NCI-H1048 (cell line): ENCODE measurements around the gene PANX1.
"Not testable (repeated sequence)": the region's sequence is repeated elsewhere in the genome, so short reads cannot be mapped to it uniquely, and the experiment has no call there.

Experiments used
- DNase-seq: peaks from one replicate; lab custom pipeline; 2025; lab: John Stamatoyannopoulos, UW

Gene PANX1

DNA sequence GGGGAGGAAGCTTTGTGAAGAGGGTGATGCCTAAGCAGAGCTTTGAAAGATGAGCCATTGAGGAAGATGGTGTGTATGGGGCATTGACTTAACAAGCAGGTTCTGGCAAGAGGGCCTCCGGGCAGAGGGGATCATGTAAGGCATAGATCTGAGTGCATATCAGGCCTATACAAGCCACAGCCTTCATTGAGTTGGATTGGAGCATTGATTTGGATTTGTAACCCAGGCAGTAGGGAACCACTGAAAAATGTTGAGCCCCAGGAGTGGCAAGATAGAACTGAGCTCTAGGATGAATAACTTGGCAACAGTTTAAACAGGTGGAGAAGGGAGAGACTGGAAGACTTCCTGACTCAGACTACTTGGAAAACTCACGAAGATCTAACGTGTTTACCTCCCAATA is 21.4 kb downstream of the PANX1 start:
- no peak for DNase-seq

DNA sequence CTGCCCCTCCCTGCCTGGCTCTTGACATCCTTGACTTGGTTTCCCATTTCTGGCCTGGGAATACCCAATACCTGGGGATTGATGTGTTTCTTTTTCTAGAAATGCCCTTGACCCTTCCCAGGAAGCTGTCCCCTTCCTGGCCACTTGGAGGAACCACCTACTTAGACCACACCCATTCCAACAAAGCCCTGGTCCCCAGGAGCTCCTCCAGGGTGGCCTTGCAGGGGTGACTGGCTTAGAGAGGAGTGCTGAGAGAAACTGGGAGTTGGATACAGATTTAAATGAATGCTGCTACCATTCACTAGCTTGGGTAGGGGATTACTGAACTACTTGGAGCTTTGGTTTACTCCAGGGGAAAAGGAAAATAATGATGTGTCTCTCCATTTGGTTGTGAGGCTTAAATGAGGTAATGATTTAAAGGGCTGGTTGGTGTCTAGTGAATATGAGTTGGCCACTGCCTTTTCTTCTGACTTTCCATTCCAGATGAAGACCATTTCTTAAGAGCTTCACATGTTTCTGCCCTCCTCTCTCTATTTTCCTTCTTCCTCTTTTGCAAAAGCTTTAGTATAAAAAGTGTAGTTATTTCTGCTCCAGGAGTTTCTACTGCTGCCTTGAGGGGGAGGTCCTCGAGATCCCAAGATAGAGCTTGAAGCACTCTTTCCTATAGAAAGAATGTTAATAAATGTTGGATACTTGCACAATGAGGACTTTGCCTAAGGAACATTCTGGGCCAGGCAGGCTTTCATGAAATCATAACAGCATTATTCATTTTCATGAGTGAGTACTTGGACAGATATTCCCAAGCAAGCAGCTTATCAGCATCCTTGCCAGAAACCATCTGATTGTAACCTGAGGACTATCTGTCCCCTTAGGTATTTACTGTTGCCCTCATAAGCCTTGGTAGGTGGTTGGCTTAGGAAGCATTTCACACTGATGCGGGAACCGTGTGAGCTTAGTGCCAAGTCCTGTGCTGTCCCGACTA is 22.4 kb downstream of the PANX1 start:
- no peak for DNase-seq

GRCh38 chr11:94151903-94152677 is 23.4 kb downstream of the PANX1 start:
- no peak for DNase-seq

GRCh38 chr11:94152678-94153065 is 24.0 kb downstream of the PANX1 start:
- DNase-seq, result no peak

GRCh38 chr11:94153320-94153719 is 24.7 kb downstream of the PANX1 start:
- DNase-seq, result no peak

DNA sequence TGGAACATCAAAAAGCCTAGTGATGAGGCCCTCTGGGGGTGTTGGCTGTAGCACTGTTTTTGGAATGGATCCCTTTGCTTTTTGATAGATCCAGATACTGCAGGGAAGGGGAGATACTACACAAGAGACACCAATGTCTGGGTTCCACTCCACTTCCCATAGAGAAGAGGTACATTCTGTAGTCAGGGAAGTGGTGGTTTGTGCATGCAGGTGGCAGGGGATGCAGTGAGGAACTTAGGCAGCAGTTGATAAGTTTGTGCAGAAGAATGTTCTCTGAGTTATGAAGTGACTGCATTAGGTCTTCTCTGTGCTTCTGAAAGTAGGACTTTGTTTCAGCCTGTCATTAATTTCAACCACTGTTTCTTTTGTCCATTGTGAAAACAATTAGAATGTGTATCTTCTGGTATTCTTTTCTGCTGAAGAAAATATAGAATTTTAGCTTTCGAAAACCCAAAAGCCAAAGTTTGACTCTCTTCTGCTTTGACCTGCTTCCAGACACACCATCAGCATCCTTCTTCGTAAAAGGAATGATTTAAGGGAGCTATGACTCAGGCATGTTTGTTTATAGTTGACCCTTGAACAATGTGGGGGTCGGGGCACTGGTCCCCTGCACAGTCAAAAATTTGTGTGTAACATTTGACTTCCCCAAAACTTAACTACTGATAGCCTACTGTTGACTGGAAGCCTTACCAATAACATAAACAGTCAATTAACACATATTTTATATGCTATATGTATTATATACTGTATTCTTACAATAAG is 25.6 kb downstream of the PANX1 start:
- DNase-seq, result no peak

DNA sequence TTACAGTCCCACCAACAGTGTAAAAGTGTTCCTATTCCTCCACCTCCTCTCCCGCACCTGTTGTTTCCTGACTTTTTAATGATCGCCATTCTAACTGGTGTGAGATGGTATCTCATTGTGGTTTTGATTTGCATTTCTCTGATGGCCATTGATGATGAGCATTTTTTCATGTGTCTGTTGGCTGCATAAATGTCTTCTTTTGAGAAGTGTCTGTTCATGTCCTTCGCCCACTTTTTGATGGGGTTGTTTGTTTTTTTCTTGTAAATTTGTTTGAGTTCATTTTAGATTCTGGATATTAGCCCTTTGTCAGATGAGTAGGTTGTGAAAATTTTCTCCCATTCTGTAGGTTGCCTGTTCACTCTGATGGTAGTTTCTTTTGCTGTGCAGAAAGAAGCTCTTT is 28.7 kb downstream of the PANX1 start:
- DNase-seq, result not testable (repeated sequence)

DNA sequence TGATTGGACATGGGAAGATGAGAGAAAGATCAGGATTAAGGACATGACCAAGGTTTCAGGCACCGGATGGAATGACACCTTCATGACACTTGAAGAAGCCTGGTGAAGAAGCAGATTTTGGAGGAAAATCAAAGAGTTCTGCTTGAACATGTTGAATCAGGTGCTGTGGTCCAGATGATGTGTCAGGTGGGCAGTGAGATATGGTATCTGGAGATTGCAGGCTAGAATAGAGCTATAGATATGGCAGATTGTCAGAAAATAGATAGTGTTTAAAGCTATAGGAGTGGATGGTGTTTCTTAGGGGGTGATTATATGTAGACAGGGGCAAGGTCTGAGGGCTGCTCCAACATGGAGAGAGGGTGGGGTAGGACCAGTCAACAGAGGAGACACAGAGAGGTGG is 40.2 kb downstream of the PANX1 start:
- DNase-seq, result no peak

GRCh38 chr11:94169516-94169915 is 40.9 kb downstream of the PANX1 start:
- DNase-seq, result no peak

- DNase-seq, result no peak
Measured at GRCh38 chr11:94169930-94170545, 41.4 kb downstream of the PANX1 start.

- no peak for DNase-seq
Measured at GRCh38 chr11:94170953-94171352, 42.3 kb downstream of the PANX1 start.

GRCh38 chr11:94171693-94172440 is 43.2 kb downstream of the PANX1 start:
- no peak for DNase-seq

- no peak for DNase-seq
Measured at GRCh38 chr11:94175535-94175934, 46.9 kb downstream of the PANX1 start.

GRCh38 chr11:94178331-94178730 is 49.7 kb downstream of the PANX1 start:
- no peak for DNase-seq

DNA sequence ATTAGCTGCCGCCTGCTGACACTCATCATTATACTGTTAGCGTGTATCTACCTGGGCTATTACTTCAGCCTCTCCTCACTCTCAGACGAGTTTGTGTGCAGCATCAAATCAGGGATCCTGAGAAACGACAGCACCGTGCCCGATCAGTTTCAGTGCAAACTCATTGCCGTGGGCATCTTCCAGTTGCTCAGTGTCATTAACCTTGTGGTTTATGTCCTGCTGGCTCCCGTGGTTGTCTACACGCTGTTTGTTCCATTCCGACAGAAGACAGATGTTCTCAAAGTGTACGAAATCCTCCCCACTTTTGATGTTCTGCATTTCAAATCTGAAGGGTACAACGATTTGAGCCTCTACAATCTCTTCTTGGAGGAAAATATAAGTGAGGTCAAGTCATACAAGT is 51.1 kb downstream of the PANX1 start:
- DNase-seq, result no peak

- no peak for DNase-seq
Measured at GRCh38 chr11:94181526-94181925, 52.9 kb downstream of the PANX1 start.

DNA sequence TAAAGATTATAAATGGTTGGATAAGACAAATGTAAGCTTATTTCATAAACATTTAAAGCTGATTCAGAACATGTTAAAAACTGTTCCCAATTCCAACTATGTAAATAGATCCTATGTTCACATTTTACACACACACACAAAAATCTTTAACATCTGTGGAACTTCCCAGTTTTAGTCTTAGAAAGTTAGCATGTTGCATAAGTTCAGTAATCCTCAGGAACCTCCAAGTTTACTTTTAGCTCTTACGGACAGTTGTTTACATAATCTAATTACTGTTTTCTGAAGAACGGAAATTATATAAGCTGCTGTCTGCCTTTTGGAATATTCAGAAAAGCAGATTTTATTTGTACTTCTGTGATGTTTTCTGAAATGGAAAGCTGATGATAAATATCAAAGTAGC is 53.3 kb downstream of the PANX1 start:
- DNase-seq, result no peak

GRCh38 chr11:94183251-94183885 is 54.7 kb downstream of the PANX1 start:
- no peak for DNase-seq

DNA sequence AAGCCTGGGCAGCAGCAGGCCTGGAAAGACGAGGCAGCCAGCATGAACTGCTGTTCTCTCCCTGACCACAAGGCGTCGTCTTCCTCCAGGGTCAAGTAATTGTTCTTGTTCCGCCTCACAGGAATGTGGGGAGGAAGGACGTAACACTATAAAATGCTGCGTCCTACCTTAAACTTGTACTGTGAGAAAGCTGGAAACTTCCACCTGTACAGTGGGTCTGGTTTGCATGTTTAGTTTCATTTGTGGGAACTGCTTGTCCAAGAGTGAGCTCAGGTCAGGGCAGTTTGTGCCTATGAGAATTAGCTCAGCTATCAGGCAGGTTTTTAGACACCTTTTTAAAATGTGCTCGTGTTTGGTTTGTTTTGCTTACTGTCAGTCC is 55.2 kb downstream of the PANX1 start:
- DNase-seq, result no peak

- DNase-seq, result no peak
Measured at GRCh38 chr11:94184362-94184761, 55.7 kb downstream of the PANX1 start.

DNA sequence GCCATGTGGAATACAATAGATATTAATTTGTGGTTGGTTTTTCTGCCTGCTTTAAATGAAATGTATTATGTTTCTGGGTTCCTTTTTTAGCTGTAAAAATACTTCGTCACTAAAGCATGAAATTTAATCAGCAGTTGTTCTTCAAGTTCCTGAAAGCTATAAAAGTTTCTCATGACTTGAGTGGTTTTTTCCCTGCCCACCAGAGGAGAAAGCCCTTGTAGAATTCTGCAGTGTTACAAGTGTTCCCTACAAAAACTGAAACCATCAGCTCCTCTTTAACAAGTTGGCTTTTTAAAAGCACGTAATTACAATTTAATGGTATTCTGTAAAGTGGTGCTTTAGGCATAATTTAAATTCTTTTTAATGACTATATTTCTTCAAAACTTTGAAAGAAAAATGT is 56.2 kb downstream of the PANX1 start:
- DNase-seq, result no peak
